H9 (cell line): ENCODE results near the gene GLCCI1. TPM values are rescaled to one million over a fixed set of nuclear protein-coding genes. Genes with fewer than 3 reads are reported as not detected.
A peak's percentile ranks its signal among the peaks of the same experiment; 100 is the strongest.

Source experiments
- DNase-seq: peaks from one replicate; pipeline ENCODE4 v3.0.0-alpha.2; 2017
- H2AFZ ChIP-seq: one replicate; pipeline ENCODE4 v1.6.1; 2013; ENCODE audit warnings: mild to moderate bottlenecking, low read length, control low read depth, moderate library complexity
- H2AK5ac ChIP-seq: 2 replicates; pipeline ENCODE4 v1.6.1; 2013; ENCODE audit warnings: low read length, control low read depth, mixed read lengths; ENCODE audit not compliant: insufficient read length
- H2BK120ac ChIP-seq: one replicate; pipeline ENCODE4 v1.6.1; 2013; ENCODE audit warnings: low read depth, mild to moderate bottlenecking, low read length, control low read depth, inconsistent platforms; ENCODE audit not compliant: poor library complexity, severe bottlenecking
- H2BK12ac ChIP-seq: 2 replicates; pipeline ENCODE4 v1.6.1; 2013; ENCODE audit warnings: low read length, control low read depth, mixed read lengths, low read depth; ENCODE audit not compliant: insufficient read length
- H2BK15ac ChIP-seq: 2 replicates; pipeline ENCODE4 v1.6.1; 2013; ENCODE audit warnings: low read depth, low read length, control low read depth
- H2BK20ac ChIP-seq: one replicate; pipeline ENCODE4 v1.6.1; 2013; ENCODE audit warnings: low read depth, mild to moderate bottlenecking, low read length, control low read depth, inconsistent platforms; ENCODE audit not compliant: poor library complexity, severe bottlenecking
- H2BK5ac ChIP-seq: 2 replicates; pipeline ENCODE4 v1.6.1; 2013; ENCODE audit warnings: low read length, control low read depth, mixed read lengths; ENCODE audit not compliant: insufficient read length
- H3K14ac ChIP-seq: 2 replicates; pipeline ENCODE4 v1.6.1; 2013; ENCODE audit warnings: low read length, control low read depth; ENCODE audit not compliant: insufficient read depth
- H3K18ac ChIP-seq: 2 replicates; pipeline ENCODE4 v1.6.1; 2013; ENCODE audit warnings: low read depth, mild to moderate bottlenecking, mixed read lengths, low read length, control low read depth; ENCODE audit not compliant: insufficient read length
- H3K23ac ChIP-seq: 2 replicates; pipeline ENCODE4 v1.6.1; 2013; ENCODE audit warnings: low read length, control low read depth, mixed read lengths, low read depth; ENCODE audit not compliant: insufficient read length
- H3K23me2 ChIP-seq: 2 replicates; pipeline ENCODE4 v1.6.1; 2013; ENCODE audit warnings: low read depth, mild to moderate bottlenecking, mixed read lengths, low read length, control low read depth; ENCODE audit not compliant: insufficient read length, poor library complexity, severe bottlenecking
- H3K27ac ChIP-seq: 2 replicates; pipeline ENCODE4 v1.5.1; 2013; ENCODE audit warnings: low read length, control low read depth, mixed read lengths, low read depth; ENCODE audit not compliant: insufficient read length
- H3K27me3 ChIP-seq: 2 replicates; pipeline ENCODE4 v1.6.1; 2013; ENCODE audit warnings: low read length, control low read depth, inconsistent platforms; ENCODE audit not compliant: insufficient read depth
- H3K4ac ChIP-seq: 2 replicates; pipeline ENCODE4 v1.6.1; 2013; ENCODE audit warnings: low read depth, mild to moderate bottlenecking, control low read depth, inconsistent platforms, low read length, moderate library complexity
- H3K4me1 ChIP-seq: 2 replicates; pipeline ENCODE4 v1.6.1; 2013; ENCODE audit warnings: low read length, control low read depth, inconsistent platforms; ENCODE audit not compliant: insufficient read depth
- H3K4me2 ChIP-seq: 2 replicates; pipeline ENCODE4 v1.6.1; 2013; ENCODE audit warnings: low read length, control low read depth, mixed read lengths; ENCODE audit not compliant: insufficient read length, insufficient read depth
- H3K56ac ChIP-seq: 2 replicates; pipeline ENCODE4 v1.6.1; 2013; ENCODE audit warnings: low read depth, mild to moderate bottlenecking, mixed read lengths, low read length, control low read depth; ENCODE audit not compliant: insufficient read length
- H3K79me1 ChIP-seq: 2 replicates; pipeline ENCODE4 v1.6.1; 2013; ENCODE audit warnings: low read depth, mild to moderate bottlenecking, moderate library complexity, low read length, control low read depth, inconsistent platforms; ENCODE audit not compliant: insufficient read depth, poor library complexity, severe bottlenecking
- H3K79me2 ChIP-seq: 2 replicates; pipeline ENCODE4 v1.6.1; 2013; ENCODE audit warnings: low read length, control low read depth, inconsistent platforms; ENCODE audit not compliant: insufficient read depth
- H3K9ac ChIP-seq: 2 replicates; pipeline ENCODE4 v1.6.1; 2013; ENCODE audit warnings: low read length, control low read depth, mixed read lengths; ENCODE audit not compliant: insufficient read length; ENCODE audit errors: extremely low read depth
- H3K9me3 ChIP-seq: one replicate; pipeline ENCODE4 v1.6.1; 2013; ENCODE audit warnings: low read depth, low read length, inconsistent platforms; ENCODE audit not compliant: control insufficient read depth
- H3T11ph ChIP-seq: one replicate; pipeline ENCODE4 v1.6.1; 2013; ENCODE audit warnings: mild to moderate bottlenecking, low read length, control low read depth, inconsistent platforms
- H4K20me1 ChIP-seq: one replicate; pipeline ENCODE4 v1.6.1; 2013; ENCODE audit not compliant: control insufficient read depth, insufficient read length, insufficient read depth
- H4K5ac ChIP-seq: 2 replicates; pipeline ENCODE4 v1.6.1; 2013; ENCODE audit warnings: low read depth, mild to moderate bottlenecking, mixed read lengths, low read length, control low read depth; ENCODE audit not compliant: insufficient read length
- H4K8ac ChIP-seq: replicated peaks from 2 replicates; pipeline ENCODE4 v1.6.1; 2013; ENCODE audit warnings: low read length, control low read depth, mixed read lengths, low read depth; ENCODE audit not compliant: insufficient read length
- H4K91ac ChIP-seq: 2 replicates; pipeline ENCODE4 v1.6.1; 2013; ENCODE audit warnings: low read depth, mild to moderate bottlenecking, moderate library complexity, mixed read lengths, low read length, control low read depth; ENCODE audit not compliant: insufficient read length
- H3K27ac Mint-ChIP-seq, 3 experiments: 2 replicates in 2 of 3; 3 replicates in 1 of 3; pipeline ENCODE4 v1.8.0; 2020 to 2021; ENCODE audit warnings: mixed read lengths in 3 of 3, mild to moderate bottlenecking in 1 of 3, moderate library complexity in 1 of 3
- H3K27me3 Mint-ChIP-seq: 2 replicates; pipeline ENCODE4 v1.8.0; 2021; ENCODE audit warnings: low read depth, mild to moderate bottlenecking, moderate library complexity, mixed read lengths
- H3K36me3 Mint-ChIP-seq, 3 experiments: 2 replicates in 2 of 3; 3 replicates in 1 of 3; pipeline ENCODE4 v1.8.0; 2020 to 2021; ENCODE audit warnings: low read depth in 3 of 3, mixed read lengths in 3 of 3; ENCODE audit not compliant: insufficient read depth in 1 of 3
- H3K4me1 Mint-ChIP-seq, 2 experiments: 2 replicates each; pipeline ENCODE4 v1.8.0; 2020; ENCODE audit warnings: mixed read lengths in 2 of 2
- H3K4me3 Mint-ChIP-seq, 2 experiments: 2 replicates in 1 of 2; 3 replicates in 1 of 2; pipeline ENCODE4 v1.8.0; 2020 to 2021; ENCODE audit warnings: mild to moderate bottlenecking in 2 of 2, mixed read lengths in 2 of 2, moderate library complexity in 1 of 2
- H3K9me3 Mint-ChIP-seq, 2 experiments: 2 replicates in 1 of 2; 3 replicates in 1 of 2; pipeline ENCODE4 v1.8.0; 2020; ENCODE audit warnings: mild to moderate bottlenecking in 2 of 2, mixed read lengths in 2 of 2, moderate library complexity in 1 of 2
- CTCF ChIP-seq: fragments of 200-600 bp; sonication (generic); conservative IDR thresholded peaks from 3 replicates; pipeline ENCODE4 v1.8.0; 2021; ENCODE audit warnings: antibody characterized with exemption, mild to moderate bottlenecking
- WGBS: extraction: QIAGEN DNeasy Blood & Tissue Kit; methylation state at CpG from one replicate; pipeline ENCODE4 v1.1.7; 2013; ENCODE audit warnings: missing lambda C conversion rate, low lambda C conversion rate, mixed read lengths; ENCODE audit not compliant: insufficient read length; ENCODE audit errors: extremely low coverage; 5-methylcytosine and 5-hydroxymethylcytosine counted together
- total RNA-seq: library from RNA; stranded (reverse); gene quantifications from 2 replicates; pipeline ENCODE4 v1.2.1, GENCODE V29; 2021

The GLCCI1 gene
- total RNA-seq, 1 experiment from 2014 or later = 19.1 TPM

GRCh38 chr7:7970531-7971307, 2.1 kb downstream of the GLCCI1 start:
- H4K8ac ChIP-seq = no peak overlapping the region
- WGBS = no CpG with 5 or more reads among the region's 7 CpGs
- Mint-ChIP-seq H3K36me3 (no peaks in the 10 kb centered on the region), H3K4me3 (no peak overlapping the region), H3K27me3 (no peaks in the 10 kb centered on the region), H3K27ac (no peak overlapping the region), H3K9me3 (no peaks in the 10 kb centered on the region), H3K4me1 (peaks cover 21% of the 10 kb centered on the region in 2 experiments)
- H3K4me1 ChIP-seq = peaks cover 5% of the 10 kb centered on the region; the same call in 1 of the 2 replicates
- H2BK5ac ChIP-seq = no peak overlapping the region
- H3K56ac ChIP-seq = no peak overlapping the region
- peak overlapping the region; percentile 50 for H3K9ac ChIP-seq
- H2AK5ac ChIP-seq = no peak overlapping the region
- no peak overlapping the region for H4K5ac ChIP-seq
- H3K4me2 ChIP-seq = peak overlapping the region; percentile 98
- TF ChIP-seq CTCF = no peak
- H3K18ac ChIP-seq = no peak overlapping the region
- no peak overlapping the region for H2BK15ac ChIP-seq
- no peak overlapping the region for H2BK120ac ChIP-seq
- H3K9me3 ChIP-seq = no peaks in the 10 kb centered on the region
- H3K14ac ChIP-seq = no peak overlapping the region
- H4K91ac ChIP-seq = no peak overlapping the region
- H2BK12ac ChIP-seq = no peak overlapping the region
- H4K20me1 ChIP-seq = no peaks in the 10 kb centered on the region
- H3K23me2 ChIP-seq = peaks cover 11% of the 10 kb centered on the region
- H3K27ac ChIP-seq = no peak overlapping the region
- no peak overlapping the region for H3T11ph ChIP-seq
- no peak overlapping the region for H3K4ac ChIP-seq
- no peak overlapping the region for H2AFZ ChIP-seq
- no peak overlapping the region for H2BK20ac ChIP-seq
- H3K27me3 ChIP-seq = no peaks in the 10 kb centered on the region
- H3K23ac ChIP-seq = no peak overlapping the region
- H3K79me1 ChIP-seq = no peaks in the 10 kb centered on the region
- DNase-seq = no peak
- H3K79me2 ChIP-seq = peaks cover 6% of the 10 kb centered on the region
